GM23338 (cell line): ENCODE measurements around the gene SOX1. TPM values are rescaled to one million over a fixed set of nuclear protein-coding genes. Genes with fewer than 3 reads are reported as not detected.

ENCODE experiments used
- ATAC-seq: fragments of 200-7000 bp; cut with Tn5 transposase; 3 replicates; pipeline ENCODE4 v1.9.1; 2020
- DNase-seq: peaks from one replicate; pipeline ENCODE4 v3.0.0-alpha.2; 2015; ENCODE audit warnings: low spot score
- H2AFZ ChIP-seq: fragments of 200-600 bp; sonication (generic); 2 replicates; pipeline ENCODE4 v1.8.0; 2016; ENCODE audit warnings: antibody characterized with exemption, mild to moderate bottlenecking, moderate library complexity
- H3F3A ChIP-seq: fragments of 200-600 bp; sonication (generic); replicated peaks from 2 replicates; pipeline ENCODE4 v1.8.0; 2017; ENCODE audit warnings: antibody characterized with exemption, mixed run types, low read depth
- H3K27ac ChIP-seq: fragments of 200-600 bp; sonication (generic); 2 replicates; pipeline ENCODE4 v1.6.1; 2016; ENCODE audit warnings: low read depth
- H3K27me3 ChIP-seq: fragments of 200-600 bp; sonication (generic); 2 replicates; pipeline ENCODE4 v1.8.0; 2016; ENCODE audit warnings: mild to moderate bottlenecking, mixed run types, moderate library complexity; ENCODE audit not compliant: insufficient read depth
- H3K36me3 ChIP-seq: fragments of 200-600 bp; sonication (generic); 2 replicates; pipeline ENCODE4 v1.8.0; 2016; ENCODE audit warnings: mild to moderate bottlenecking; ENCODE audit not compliant: insufficient read depth
- H3K4me1 ChIP-seq: fragments of 200-600 bp; sonication (generic); 2 replicates; pipeline ENCODE4 v1.8.0; 2016; ENCODE audit warnings: mild to moderate bottlenecking, moderate library complexity; ENCODE audit not compliant: insufficient read depth
- H3K4me2 ChIP-seq: fragments of 200-600 bp; sonication (generic); 2 replicates; pipeline ENCODE4 v1.7.1; 2017; ENCODE audit warnings: mixed run types
- H3K4me3 ChIP-seq: fragments of 200-600 bp; sonication (generic); 2 replicates; pipeline ENCODE4 v1.6.1; 2016; ENCODE audit warnings: mixed run types
- H3K79me2 ChIP-seq: fragments of 200-600 bp; sonication (generic); replicated peaks from 2 replicates; pipeline ENCODE4 v1.8.0; 2017; ENCODE audit warnings: mild to moderate bottlenecking; ENCODE audit not compliant: insufficient read depth
- H3K9me2 ChIP-seq: fragments of 200-600 bp; sonication (generic); 2 replicates; pipeline ENCODE4 v1.8.0; 2017; ENCODE audit not compliant: insufficient read depth
- H4K20me1 ChIP-seq: fragments of 200-600 bp; sonication (generic); replicated peaks from 2 replicates; pipeline ENCODE4 v1.8.0; 2017; ENCODE audit warnings: mild to moderate bottlenecking; ENCODE audit not compliant: insufficient read depth
- H3K27ac Mint-ChIP-seq: 2 replicates; pipeline ENCODE4 v1.8.0; 2020; ENCODE audit warnings: inconsistent platforms, mild to moderate bottlenecking, moderate library complexity, mixed read lengths
- H3K27me3 Mint-ChIP-seq: 3 replicates; pipeline ENCODE4 v1.8.0; 2022; ENCODE audit warnings: low read depth, mild to moderate bottlenecking, moderate library complexity, mixed read lengths, inconsistent platforms; ENCODE audit not compliant: insufficient read depth, poor library complexity
- H3K36me3 Mint-ChIP-seq: 3 replicates; pipeline ENCODE4 v1.8.0; 2021; ENCODE audit warnings: low read depth, mild to moderate bottlenecking, inconsistent platforms, moderate library complexity, mixed read lengths
- H3K4me1 Mint-ChIP-seq: 3 replicates; pipeline ENCODE4 v1.8.0; 2020; ENCODE audit warnings: mild to moderate bottlenecking, inconsistent platforms, mixed read lengths
- H3K4me3 Mint-ChIP-seq: 3 replicates; pipeline ENCODE4 v1.8.0; 2021; ENCODE audit warnings: moderate library complexity, mild to moderate bottlenecking, inconsistent platforms, mixed read lengths
- H3K9me3 Mint-ChIP-seq: 3 replicates; pipeline ENCODE4 v1.8.0; 2020; ENCODE audit warnings: moderate library complexity, mild to moderate bottlenecking, inconsistent platforms, mixed read lengths
- CREB1 ChIP-seq: fragments of 250-450 bp; sonication (Bioruptor Pico); IDR thresholded peaks from 2 replicates; pipeline ENCODE4 v1.5.0; 2020; ENCODE audit warnings: low read depth, mild to moderate bottlenecking, moderate library complexity
- ETS1 ChIP-seq: IDR thresholded peaks from 2 replicates; pipeline ENCODE4 v1.6.1; 2016; ENCODE audit warnings: antibody characterized with exemption
- EZH2 ChIP-seq: fragments of 200-600 bp; sonication (generic); IDR thresholded peaks from one replicate; pipeline ENCODE4 v1.8.0; 2017; ENCODE audit warnings: antibody characterized with exemption, mild to moderate bottlenecking, low read depth; ENCODE audit not compliant: unreplicated experiment
- EZH2phosphoT487 ChIP-seq: fragments of 200-600 bp; sonication (generic); IDR thresholded peaks from one replicate; pipeline ENCODE4 v1.8.1; 2018; ENCODE audit warnings: antibody characterized with exemption; ENCODE audit not compliant: unreplicated experiment
- JUNB ChIP-seq: IDR thresholded peaks from one replicate; pipeline ENCODE4 v1.6.1; 2016; ENCODE audit warnings: antibody characterized with exemption; ENCODE audit not compliant: unreplicated experiment
- NANOG ChIP-seq: IDR thresholded peaks from 2 replicates; pipeline ENCODE4 v1.6.1; 2016; ENCODE audit warnings: antibody characterized with exemption, borderline replicate concordance
- STAT1 ChIP-seq: IDR thresholded peaks from one replicate; pipeline ENCODE4 v1.6.1; 2016; ENCODE audit warnings: antibody characterized with exemption; ENCODE audit not compliant: unreplicated experiment
- ZNF114 ChIP-seq: fragments of 250-450 bp; sonication (Bioruptor Pico); IDR thresholded peaks from 2 replicates; pipeline ENCODE4 v1.5.0; 2020; ENCODE audit warnings: mild to moderate bottlenecking, moderate library complexity
- ZNF331 ChIP-seq: fragments of 250-450 bp; sonication (Bioruptor Pico); IDR thresholded peaks from 2 replicates; pipeline ENCODE4 v1.5.0; 2020; ENCODE audit warnings: low read depth, mild to moderate bottlenecking, moderate library complexity
- ZNF462 ChIP-seq: fragments of 250-450 bp; sonication (Bioruptor Pico); IDR thresholded peaks from 2 replicates; pipeline ENCODE4 v1.5.0; 2020; ENCODE audit warnings: mild to moderate bottlenecking, moderate library complexity
- polyA plus RNA-seq: library from polyadenylated mRNA; unstranded; fragments of >200 nt; fragmentation: Nextera tagmentation; extraction: Ambion mirVana; gene quantifications from 2 replicates; pipeline ENCODE4 v1.2.1, GENCODE V29; 2016
- total RNA-seq: library from RNA; depleted of rRNA; stranded (reverse); fragments of >200 nt; shearing (Covaris generic); gene quantifications from 2 replicates; pipeline ENCODE4 v1.2.3, GENCODE V29; 2014
- TF ChIP-seq, protein P1 (sequence below): IDR thresholded peaks from one replicate; pipeline ENCODE4 v1.6.1; 2018; ENCODE audit warnings: antibody characterized with exemption; ENCODE audit not compliant: unreplicated experiment

Gene SOX1
- total and polyA plus RNA-seq, 2 experiments from 2014 or later, result 0.10 to 0.17 TPM

DNA sequence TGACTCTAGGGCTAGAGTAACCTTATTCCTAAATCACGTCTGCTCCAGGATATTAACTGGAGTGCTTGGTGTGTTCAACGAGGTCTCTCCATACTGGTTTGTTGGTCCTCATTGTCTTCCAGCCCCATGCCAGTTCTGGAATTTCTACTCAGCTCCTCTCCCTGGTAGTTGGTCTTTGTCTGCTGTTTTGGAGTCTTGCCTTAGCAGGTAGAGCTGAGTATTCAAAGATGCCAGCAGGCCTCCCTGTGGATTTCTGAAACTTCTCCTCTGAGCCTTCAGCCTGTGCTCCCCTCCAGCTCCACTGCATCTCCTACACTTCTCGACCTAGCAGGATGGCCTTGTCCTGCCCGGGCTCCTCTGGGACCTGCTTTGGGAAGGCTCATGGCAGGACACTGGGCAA lies 25.5 kb downstream of the SOX1 start (continued):
- TF ChIP-seq ZNF462 (CRISPR knock-in tag) (peak; percentile 85), EZH2phosphoT487 (no peak)

DNA sequence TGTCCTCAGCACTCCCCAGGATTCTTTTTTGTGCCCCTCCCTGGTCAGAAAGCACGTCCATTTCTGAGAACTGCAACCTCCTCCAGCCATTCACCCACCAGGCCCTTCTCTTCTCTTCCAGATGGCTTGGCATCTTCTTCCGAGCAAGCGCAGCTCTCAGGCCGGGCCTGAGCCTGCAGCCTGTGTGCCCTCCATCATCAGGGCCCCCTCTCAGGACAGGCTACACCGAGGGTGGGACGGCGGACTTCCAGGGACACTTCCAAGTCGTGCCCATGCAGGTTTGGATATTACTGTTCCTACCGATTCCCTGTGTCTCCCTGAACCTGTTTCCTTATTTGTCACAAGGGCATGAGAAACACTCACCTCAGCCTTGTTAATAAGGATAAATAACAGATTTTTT lies 28.4 kb downstream of the SOX1 start:
- H3K9me2 ChIP-seq, result no peaks in the 10 kb centered on the region

More for the DNA sequence above, 28.4 kb downstream of the SOX1 start:
- TF ChIP-seq CREB1 (CRISPR knock-in tag) (no peak), STAT1 (no peak), JUNB (no peak), ZNF331 (no peak), EZH2 (no peak), ETS1 (no peak), ZNF114 (no peak), NANOG (no peak), EZH2phosphoT487 (no peak)
- TF ChIP-seq, protein P1, sequence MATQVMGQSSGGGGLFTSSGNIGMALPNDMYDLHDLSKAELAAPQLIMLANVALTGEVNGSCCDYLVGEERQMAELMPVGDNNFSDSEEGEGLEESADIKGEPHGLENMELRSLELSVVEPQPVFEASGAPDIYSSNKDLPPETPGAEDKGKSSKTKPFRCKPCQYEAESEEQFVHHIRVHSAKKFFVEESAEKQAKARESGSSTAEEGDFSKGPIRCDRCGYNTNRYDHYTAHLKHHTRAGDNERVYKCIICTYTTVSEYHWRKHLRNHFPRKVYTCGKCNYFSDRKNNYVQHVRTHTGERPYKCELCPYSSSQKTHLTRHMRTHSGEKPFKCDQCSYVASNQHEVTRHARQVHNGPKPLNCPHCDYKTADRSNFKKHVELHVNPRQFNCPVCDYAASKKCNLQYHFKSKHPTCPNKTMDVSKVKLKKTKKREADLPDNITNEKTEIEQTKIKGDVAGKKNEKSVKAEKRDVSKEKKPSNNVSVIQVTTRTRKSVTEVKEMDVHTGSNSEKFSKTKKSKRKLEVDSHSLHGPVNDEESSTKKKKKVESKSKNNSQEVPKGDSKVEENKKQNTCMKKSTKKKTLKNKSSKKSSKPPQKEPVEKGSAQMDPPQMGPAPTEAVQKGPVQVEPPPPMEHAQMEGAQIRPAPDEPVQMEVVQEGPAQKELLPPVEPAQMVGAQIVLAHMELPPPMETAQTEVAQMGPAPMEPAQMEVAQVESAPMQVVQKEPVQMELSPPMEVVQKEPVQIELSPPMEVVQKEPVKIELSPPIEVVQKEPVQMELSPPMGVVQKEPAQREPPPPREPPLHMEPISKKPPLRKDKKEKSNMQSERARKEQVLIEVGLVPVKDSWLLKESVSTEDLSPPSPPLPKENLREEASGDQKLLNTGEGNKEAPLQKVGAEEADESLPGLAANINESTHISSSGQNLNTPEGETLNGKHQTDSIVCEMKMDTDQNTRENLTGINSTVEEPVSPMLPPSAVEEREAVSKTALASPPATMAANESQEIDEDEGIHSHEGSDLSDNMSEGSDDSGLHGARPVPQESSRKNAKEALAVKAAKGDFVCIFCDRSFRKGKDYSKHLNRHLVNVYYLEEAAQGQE, result no peak
- Histone ChIP-seq H2AFZ (no peak overlapping the region), H3K79me2 (no peaks in the 10 kb centered on the region), H3K4me3 (no peak overlapping the region), H3K36me3 (no peaks in the 10 kb centered on the region), H3K4me2 (no peak overlapping the region), H3K4me1 (peaks cover 2% of the 10 kb centered on the region), H4K20me1 (no peaks in the 10 kb centered on the region), H3K27me3 (no peaks in the 10 kb centered on the region), H3F3A (no peaks in the 10 kb centered on the region), H3K27ac (no peak overlapping the region)
- no peak overlapping the region for H3K4me3 Mint-ChIP-seq
- no peak overlapping the region for H3K27ac Mint-ChIP-seq
- peaks cover 17% of the 10 kb centered on the region; the same call in 2 of the 3 replicates for H3K4me1 Mint-ChIP-seq
- peaks cover 11% of the 10 kb centered on the region for H3K27me3 Mint-ChIP-seq
- H3K9me3 Mint-ChIP-seq, result no peaks in the 10 kb centered on the region
- ATAC-seq (no peak), DNase-seq (no peak)
- no peaks in the 10 kb centered on the region for H3K36me3 Mint-ChIP-seq
